Activated B cell treated with CpG ODN at 0.5 μM for 24 hours (primary cell): Measurements from ENCODE around the gene TESPA1. TPM values are rescaled to one million over a fixed set of nuclear protein-coding genes. Genes with fewer than 3 reads are reported as not detected.

Experiments used
- ATAC-seq: fragments of 200-7000 bp; cut with Tn5 transposase; one replicate; pipeline ENCODE4 v1.10.0; 2021; ENCODE audit warnings: low read depth, mild to moderate bottlenecking, moderate library complexity
- CTCF ChIA-PET: fragments of 350-600 bp; sonication (Branson Sonifier 250); formaldehyde crosslinking; loops from one replicate; lab custom pipeline; 2021; ENCODE audit warnings: antibody characterized with exemption; lab: Charles Lee
- POLR2A ChIA-PET: fragments of 350-600 bp; sonication (Branson Sonifier 250); formaldehyde crosslinking; loops from one replicate; lab custom pipeline; 2021; ENCODE audit warnings: antibody characterized with exemption; lab: Charles Lee
- DNase-seq: peaks from one replicate; pipeline ENCODE4 v3.0.0; 2022
- H3K27ac Mint-ChIP-seq: one replicate; pipeline ENCODE4 v1.8.0; 2020; ENCODE audit warnings: mixed read lengths
- H3K27me3 Mint-ChIP-seq: one replicate; pipeline ENCODE4 v1.8.0; 2021; ENCODE audit warnings: mixed read lengths
- H3K36me3 Mint-ChIP-seq: one replicate; pipeline ENCODE4 v1.8.0; 2021; ENCODE audit warnings: low read depth, mixed read lengths
- H3K4me1 Mint-ChIP-seq: one replicate; pipeline ENCODE4 v1.8.0; 2021; ENCODE audit warnings: mixed read lengths
- H3K4me3 Mint-ChIP-seq: one replicate; pipeline ENCODE4 v1.8.0; 2020; ENCODE audit warnings: mild to moderate bottlenecking, mixed read lengths
- H3K9me3 Mint-ChIP-seq: one replicate; pipeline ENCODE4 v1.8.0; 2020; ENCODE audit warnings: mixed read lengths
- CTCF ChIP-seq: fragments of 200-600 bp; IDR thresholded peaks from one replicate; pipeline ENCODE4 v1.8.0; 2022; ENCODE audit warnings: antibody characterized with exemption, mild to moderate bottlenecking
- intact Hi-C: fragments of 100-400 bp; cut with micrococcal nuclease; formaldehyde crosslinking; loops from one replicate; pipeline ENCODE4 v1.15.1; 2024
- total RNA-seq: library from RNA; stranded (reverse); gene quantifications from 2 replicates; pipeline ENCODE4 v1.2.3, GENCODE V29; 2022

Gene TESPA1
- total RNA-seq, 1 donor from 2014 or later: 35.5 TPM

DNA sequence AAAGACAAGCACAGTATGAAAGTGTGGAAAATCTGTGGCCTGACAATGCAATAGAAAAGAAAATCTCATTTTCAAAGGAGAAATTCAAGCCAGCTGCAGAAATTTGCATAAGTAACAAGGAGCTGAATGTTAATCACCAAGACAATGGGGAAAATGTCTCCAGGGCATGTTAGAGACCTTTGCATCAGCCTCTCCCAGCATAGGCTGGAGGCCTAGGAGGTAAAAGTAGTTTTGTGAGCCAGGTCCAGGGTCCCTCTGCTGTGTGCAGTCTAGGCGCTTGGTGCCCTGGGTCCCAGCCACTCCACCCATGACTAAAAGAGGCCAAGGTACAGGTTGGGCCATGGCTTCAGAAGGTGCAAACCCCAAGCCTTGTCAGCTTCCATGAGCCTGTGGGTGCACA lies 58.3 kb downstream of the TESPA1 start:
- Mint-ChIP-seq H3K27ac (no peak overlapping the region), H3K4me3 (no peak overlapping the region), H3K27me3 (no peaks in the 10 kb centered on the region), H3K9me3 (peaks cover 21% of the 10 kb centered on the region), H3K4me1 (no peaks in the 10 kb centered on the region), H3K36me3 (peaks cover 4% of the 10 kb centered on the region)
- ATAC-seq (no peak), DNase-seq (no peak)
- ChIA-PET POLR2A (no interaction called here), CTCF (no interaction called here)
- intact Hi-C loops: no loop called here
- no peak for TF ChIP-seq CTCF

DNA sequence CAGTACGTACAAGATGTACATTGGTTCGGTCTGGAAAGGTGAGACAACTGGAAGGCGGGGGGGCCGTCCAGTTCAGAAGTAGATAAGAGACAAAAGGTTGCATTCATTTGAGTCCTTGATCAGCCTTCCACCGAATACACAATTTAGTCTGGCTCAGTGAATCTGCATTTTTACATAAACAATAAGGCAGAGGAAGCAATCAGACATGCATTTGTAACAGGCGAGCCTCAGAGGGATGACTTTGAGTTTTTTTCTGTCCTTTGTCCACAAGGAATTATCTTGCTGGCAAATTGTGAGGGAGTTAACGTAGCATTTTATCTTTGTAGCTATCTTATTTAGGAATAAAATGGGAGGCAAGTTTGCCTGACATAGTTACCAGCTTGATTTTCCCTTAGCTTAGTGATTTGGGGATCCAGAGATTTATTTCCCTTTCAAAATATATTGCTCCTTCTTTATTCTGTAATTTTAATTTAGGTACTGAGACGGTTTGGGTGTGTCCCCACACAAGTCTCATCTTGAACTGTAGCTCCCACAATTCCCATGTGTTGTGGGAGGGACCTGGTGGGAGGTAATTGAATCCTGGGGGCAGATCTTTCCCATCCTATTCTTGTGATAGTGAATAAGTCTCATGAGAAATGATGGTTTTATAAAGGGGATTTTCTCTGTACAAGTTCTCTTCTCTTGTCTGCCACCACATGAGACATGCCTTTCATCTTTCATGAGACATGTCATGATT lies 59.4 kb downstream of the TESPA1 start:
- ChIA-PET POLR2A (no interaction called here), CTCF (no interaction called here)
- Mint-ChIP-seq H3K4me1 (no peaks in the 10 kb centered on the region), H3K27ac (no peak overlapping the region), H3K4me3 (no peak overlapping the region), H3K36me3 (no peaks in the 10 kb centered on the region), H3K9me3 (peaks cover 12% of the 10 kb centered on the region), H3K27me3 (no peaks in the 10 kb centered on the region)
- TF ChIP-seq CTCF: no peak
- ATAC-seq (no peak), DNase-seq (no peak)
- intact Hi-C loops: no loop called here

DNA sequence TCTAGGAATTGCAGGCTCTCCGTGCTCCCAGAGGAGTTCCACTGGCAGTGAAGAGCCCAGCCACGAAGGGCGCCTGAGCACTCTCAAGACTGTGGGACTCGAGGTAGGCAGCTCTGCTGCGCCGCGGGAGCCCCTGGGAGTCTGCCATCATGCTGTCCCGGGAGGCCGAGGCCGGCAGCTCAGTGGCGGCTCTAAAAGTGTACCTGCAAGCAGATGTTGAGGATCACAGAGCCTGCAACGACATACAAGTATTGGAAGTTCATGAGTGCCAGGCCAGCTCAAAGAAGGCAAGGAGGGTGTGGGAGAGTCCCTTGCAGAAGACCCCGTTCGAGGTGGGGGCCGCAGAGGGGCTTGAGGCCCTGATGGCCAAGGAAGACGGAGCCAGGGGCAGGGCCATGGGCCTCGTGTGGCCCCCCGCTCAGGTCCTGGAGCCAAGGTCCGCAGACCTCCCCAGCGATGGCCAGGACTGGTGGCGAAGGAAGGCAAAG lies 67.5 kb downstream of the TESPA1 start:
- ChIA-PET POLR2A (no interaction called here), CTCF (no interaction called here)
- no peak overlapping the region for H3K27ac Mint-ChIP-seq
- H3K27me3 Mint-ChIP-seq: no peaks in the 10 kb centered on the region
- ATAC-seq: no peak
- no peaks in the 10 kb centered on the region for H3K36me3 Mint-ChIP-seq
- TF ChIP-seq CTCF: no peak
- H3K4me3 Mint-ChIP-seq: no peak overlapping the region
- DNase-seq: no peak
- H3K9me3 Mint-ChIP-seq: peaks cover 3% of the 10 kb centered on the region
- intact Hi-C loops: no loop called here
- no peaks in the 10 kb centered on the region for H3K4me1 Mint-ChIP-seq

Other genes starting within 250 kb of the TESPA1 start
- not detected in 2 replicates for gene MUCL1, start 130.2 kb downstream of the TESPA1 start, total RNA-seq
- not detected in 2 replicates for gene NEUROD4, start 35.2 kb upstream of the TESPA1 start, total RNA-seq
- not detected in 2 replicates for gene OR9K2, start 141.6 kb upstream of the TESPA1 start, total RNA-seq
- gene OR10A7, start 236.3 kb upstream of the TESPA1 start, total RNA-seq: not detected in 2 replicates